Ramos (cell line): ENCODE data around the gene CDH16.

ENCODE experiments used
- in situ Hi-C: fragments of 300-500 bp; cut with MboI; formaldehyde crosslinking; loops from one replicate; pipeline ENCODE4 v1.14.3; 2022; ENCODE audit warnings: low sequenced_read_pairs; ENCODE audit not compliant: unreplicated experiment

The CDH16 gene

DNA sequence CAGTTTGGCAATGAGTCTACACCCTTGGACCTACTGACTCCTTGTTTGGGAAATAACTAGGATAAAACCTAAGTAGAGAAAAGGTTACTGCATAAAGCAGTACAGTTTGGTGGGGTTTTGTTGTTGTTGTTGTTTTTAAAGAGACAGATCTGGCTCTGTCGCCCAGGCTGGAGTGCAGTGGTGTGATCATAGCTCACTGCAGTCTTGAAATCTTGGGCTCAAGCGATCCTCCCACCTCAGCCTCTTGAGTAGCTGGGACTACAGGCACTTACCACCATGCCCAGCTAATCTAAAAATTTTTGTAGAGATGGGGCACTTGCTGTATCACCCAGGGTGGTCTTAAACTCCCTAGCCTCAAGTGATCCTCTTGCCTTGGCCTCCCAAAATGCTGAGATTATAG is 37.1 kb downstream of the CDH16 start:
- in situ Hi-C loops = no loop called here

DNA sequence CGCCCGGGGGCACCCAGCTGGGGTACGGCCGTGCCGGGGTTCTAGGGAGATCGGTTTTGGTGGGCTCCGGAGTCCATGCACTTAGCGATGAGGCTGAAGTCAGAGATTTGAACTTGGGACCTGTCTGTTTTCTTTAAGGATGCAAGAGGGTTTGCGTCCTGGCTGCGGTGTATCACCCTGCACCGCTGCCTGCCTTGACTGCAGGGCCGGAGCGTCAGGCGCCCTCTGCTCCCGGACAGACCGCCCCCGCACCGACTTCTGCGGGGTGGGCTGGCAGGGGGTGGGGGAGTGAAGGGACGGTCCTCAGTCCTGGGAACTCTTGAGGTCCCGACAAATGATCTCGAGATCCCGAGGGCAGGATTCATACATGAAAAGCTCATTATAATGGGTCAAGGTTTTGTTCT is 37.7 kb downstream of the CDH16 start:
- in situ Hi-C loops = no loop called here

DNA sequence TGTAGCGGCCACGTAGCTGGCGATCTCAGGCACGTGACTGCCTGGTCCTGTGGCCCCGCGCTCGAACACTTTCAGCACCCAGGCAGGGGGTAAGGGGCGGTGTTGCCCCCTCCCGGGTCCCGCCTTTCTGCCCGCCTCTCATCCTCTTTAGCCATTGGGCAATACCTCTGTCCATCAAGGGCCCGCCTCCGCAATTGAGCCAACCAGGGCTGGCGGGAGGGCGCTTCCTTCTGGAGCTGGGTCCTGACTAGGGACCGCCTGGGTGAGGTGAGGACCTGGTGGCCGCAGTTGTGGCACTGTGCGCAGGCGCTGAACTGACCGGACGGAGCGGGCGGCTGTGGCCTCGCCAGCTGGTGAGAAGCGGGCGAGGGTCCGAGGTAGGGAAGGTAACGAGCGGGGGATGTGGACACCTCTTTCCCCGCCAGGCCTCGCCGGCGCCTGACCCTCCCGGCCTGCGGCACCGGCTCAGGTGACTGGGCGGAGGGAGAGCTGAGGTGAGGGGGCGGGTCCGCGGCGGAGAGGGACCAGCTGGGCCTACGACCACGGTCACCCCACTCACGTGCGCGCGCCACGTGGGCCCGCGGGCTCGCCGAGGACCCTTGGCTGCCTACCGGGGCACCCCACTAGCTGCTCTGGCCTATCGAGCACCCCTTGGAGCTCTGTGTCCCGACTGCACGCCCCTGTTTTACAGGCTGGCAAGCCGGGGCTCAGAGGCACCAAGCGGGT is 38.2 kb downstream of the CDH16 start, which contains the start of gene PDP2:
TSS of gene PDP2 (plus strand) at position 228 of the 726 bp plus-strand sequence. CDS start 3,770 bp downstream, outside the sequence.
- in situ Hi-C loops = no loop called here

DNA sequence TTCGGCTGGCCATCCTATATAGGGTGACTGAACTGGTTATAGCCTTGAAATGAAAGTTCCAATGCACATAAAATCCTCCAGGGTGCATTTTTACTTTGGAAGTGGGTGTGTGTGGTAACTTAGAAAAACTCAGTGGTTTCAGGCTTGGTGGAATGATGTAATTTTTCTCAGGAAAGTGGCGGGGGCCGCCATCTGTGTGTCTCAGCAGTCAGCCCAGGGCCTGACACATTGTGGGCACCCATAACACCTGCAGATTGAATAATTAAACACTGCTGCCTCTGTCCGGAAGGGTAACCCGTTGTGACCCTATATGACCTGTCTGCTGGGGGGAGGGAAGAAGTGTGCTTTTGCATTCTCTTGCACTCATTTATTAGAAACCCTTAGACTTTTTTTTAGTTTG is 40.6 kb downstream of the CDH16 start:
- in situ Hi-C loops = loop anchor here (10.0 kb wide), 1 partner anchor 153 kb away; no protein-coding TSS in a partner anchor

DNA sequence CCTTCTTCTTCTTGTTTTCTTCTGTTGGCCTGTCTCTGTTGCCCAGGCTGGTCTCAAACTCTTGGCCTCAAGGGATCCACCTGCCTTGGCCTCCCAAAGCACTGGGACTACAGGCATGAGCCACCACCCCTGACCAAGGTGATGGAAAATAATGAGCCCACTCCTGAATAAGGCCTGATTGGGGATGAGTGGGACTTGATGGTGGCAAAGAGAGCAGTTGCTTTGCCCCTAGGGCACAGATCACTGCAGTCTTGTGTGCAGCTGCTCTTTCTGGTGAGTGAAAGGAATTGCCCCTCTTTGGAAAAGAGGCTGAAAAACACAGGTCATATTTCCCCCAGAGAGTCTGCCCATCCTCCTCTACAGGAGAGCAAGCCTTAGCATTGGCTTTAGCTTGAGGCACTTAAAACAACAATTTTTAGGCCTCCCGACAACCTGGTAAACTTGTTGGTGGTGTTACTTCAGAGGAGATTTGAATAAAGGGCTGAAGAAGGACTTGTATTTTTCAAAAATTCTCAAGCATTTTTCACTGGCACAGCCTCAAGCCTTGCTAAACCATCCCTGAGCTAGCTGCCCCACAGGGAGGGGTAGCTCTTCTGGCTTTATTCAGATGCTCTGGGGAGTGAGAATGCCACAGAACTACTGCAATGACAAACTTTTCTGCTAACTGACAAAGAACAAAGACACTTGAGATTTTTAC is 44.5 kb downstream of the CDH16 start:
- in situ Hi-C loops = loop anchor here (10.0 kb wide), 1 partner anchor 149 kb away; no protein-coding TSS in a partner anchor

DNA sequence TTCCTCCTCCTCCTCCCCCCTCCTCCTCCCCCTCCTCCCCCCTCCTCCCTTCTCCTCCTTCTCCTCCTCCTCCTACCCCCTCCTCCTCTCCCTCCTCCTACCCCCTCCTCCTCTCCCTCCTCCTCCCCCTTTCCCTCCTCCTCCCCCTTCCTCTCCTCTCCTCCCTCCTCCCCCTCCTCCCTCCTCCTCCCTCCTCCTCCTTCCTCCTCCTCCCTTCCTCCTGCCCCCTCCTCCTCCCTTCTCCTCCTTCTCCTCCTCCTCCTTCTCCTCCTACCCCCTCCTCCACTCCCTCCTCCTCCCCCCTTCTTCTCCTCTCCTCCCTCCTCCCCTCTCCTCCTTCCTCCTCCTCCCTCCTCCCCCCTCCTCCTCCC is 45.0 kb downstream of the CDH16 start:
- in situ Hi-C loops = loop anchor here (10.0 kb wide), 1 partner anchor 149 kb away; no protein-coding TSS in a partner anchor

DNA sequence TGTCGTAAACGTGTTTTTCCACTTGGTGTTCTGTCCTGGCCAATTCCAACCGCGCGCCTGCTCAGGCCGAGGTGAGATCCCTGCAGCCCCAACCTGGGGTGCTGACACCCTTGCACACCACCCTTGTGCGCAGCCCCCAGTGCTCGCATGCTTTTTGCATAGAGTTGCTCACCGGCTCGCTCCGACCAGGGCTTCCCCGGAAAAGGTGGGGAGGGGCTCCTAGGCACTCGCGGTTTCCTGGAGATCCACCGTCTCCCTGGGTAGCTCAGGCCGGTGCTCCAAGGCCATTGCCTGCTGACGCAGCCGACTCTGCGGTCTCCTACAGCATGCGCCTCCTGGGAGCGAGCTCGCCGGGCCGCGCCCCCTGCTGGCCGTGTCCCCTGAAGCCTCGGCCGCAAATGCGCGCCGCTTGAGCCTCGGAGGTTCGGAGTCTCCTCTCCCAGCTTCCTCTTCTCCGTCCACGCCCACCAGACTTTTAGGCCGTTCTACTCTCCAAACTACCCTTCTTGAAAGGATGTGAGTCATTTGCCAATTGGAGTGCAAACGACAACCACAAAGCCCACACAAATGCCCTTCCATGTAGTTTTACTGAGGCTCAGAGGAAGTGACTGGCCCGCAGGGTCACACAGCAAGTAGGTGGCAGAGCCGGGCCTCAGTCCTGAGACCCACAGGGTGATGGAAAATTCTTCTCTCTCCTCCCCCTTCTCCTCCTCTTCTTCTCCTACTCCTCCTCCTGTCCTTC is 45.6 kb downstream of the CDH16 start:
- in situ Hi-C loops = loop anchor here (10.0 kb wide), 1 partner anchor 148 kb away; no protein-coding TSS in a partner anchor

DNA sequence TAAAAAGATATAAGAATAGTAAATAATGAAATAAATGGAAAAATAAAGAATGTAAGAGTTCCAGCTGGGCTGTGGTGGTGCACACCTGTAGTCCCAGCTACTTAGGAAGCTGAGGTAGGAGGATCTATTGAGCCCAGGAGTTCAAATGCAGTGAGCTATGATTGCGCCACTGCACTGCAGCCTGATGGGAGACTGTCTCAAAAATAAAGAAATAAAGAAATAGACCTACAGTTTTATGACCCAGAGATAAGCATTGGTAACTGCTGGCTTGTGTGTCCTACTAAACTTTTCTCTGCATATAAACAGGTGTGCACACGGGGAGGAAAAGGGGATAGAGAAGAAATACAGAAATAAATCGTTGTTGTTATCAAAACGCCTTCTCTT is 46.1 kb downstream of the CDH16 start:
- in situ Hi-C loops = loop anchor here (10.0 kb wide), 1 partner anchor 148 kb away; no protein-coding TSS in a partner anchor

DNA sequence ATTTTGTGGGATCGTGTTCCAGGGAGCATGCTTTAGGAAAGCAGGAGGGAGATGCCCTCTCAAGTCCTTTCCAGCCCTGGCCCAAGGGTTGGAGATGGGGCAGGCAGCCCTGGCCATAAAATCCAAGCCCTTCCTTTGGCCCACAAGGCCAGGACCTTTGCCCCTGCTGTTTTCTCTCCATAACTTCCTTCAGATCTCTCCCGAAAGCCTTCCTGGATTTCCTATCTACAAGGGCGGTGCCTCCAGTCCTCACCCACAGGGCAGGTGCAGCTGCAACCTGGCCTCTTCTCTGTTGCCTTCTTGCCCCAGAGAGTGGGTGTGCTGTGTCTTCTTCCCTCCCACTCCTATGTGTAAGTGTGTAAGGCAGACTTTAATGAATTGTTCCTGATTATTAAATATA is 46.8 kb downstream of the CDH16 start:
- in situ Hi-C loops = loop anchor here (10.0 kb wide), 1 partner anchor 147 kb away; no protein-coding TSS in a partner anchor

DNA sequence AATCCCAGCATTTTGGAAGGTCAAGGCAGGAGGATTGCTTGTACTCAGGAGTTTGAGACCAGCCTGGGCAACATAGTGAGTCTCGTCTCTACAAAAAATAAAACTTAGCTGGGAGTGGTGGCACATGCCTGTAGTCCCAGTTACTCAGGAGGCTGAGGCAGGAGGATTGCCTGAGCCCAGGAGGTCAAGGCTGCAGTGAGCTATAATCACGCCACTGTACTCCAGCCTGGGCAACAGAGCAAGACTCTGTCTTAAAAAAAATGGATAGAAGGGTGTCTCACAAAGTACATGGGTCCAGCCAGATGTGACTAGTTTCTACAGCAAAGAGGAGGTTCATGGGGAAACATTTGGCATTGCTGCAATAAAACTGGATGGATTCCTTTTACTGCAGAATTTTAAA is 47.3 kb downstream of the CDH16 start:
- in situ Hi-C loops = loop anchor here (10.0 kb wide), 1 partner anchor 147 kb away; no protein-coding TSS in a partner anchor

DNA sequence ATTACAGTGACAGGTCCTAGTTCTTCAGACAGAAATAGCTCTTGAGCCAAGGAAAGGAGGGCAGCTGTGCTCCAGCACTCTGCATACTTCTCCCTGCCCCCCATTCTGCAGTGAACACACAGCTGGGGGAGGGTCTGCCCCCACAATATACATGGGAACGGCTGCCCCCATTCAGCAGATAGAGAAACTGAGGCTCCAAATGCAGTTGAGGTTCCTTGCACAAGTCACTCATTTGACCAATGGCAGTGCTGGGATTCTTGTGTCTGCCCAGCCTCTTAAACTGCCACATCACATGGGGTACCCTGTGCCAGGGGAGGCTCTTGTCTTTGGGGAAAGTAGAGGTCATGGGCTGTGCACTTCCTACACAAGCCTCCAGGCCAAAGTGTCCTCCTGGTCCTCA is 49.3 kb downstream of the CDH16 start:
- in situ Hi-C loops = loop anchor here (10.0 kb wide), 2 partner anchors 265 to 455 kb away; partner anchors contain the start of gene CMTM3

DNA sequence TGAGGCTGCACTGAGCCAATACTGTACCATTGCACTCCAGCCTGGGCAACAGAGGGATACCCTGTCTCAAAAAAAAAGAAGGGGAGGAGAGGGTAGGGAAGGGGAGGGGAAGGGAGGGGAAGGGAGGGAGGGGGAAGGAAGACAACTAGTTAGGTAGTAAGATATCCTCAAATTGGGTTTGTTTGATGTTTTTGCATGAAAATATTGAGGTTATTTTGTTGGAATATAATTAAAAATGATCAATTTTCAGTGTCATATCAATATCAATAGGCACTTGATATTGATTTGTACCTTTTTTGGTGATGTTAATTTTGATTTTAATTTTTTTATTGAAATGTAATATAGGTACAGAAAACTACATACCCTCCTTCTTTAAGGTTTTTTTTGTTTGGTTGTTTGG is 55.0 kb downstream of the CDH16 start:
- in situ Hi-C loops = loop anchor here (10.0 kb wide), 2 partner anchors 259 to 449 kb away; partner anchors contain the start of gene CMTM3

DNA sequence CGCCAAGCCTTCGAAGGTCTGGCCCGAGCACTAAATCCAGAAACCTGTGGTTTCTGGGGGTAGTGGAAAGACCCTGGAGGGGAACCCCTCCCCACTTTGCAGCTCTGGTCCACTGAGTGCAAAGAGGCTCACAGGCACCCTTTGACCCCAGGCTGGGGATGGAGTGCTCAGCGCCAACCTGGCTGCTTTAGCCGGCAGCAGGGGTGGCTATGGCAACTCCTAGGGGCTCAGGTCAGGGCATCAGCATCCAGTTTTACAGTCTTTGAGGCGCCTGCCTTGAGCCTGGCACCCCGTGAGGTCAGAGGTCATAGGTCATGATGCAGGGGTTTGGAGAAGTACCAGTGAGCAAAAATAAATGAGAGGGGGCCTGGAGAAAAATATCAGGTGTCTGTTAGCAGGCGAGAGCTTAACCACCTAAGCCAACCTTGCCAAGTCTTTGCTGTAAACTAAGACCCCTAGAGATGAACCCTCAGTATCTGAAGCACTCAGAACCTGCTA is 56.6 kb downstream of the CDH16 start:
- in situ Hi-C loops = loop anchor here (10.0 kb wide), 2 partner anchors 257 to 447 kb away; partner anchors contain the start of gene CMTM3

DNA sequence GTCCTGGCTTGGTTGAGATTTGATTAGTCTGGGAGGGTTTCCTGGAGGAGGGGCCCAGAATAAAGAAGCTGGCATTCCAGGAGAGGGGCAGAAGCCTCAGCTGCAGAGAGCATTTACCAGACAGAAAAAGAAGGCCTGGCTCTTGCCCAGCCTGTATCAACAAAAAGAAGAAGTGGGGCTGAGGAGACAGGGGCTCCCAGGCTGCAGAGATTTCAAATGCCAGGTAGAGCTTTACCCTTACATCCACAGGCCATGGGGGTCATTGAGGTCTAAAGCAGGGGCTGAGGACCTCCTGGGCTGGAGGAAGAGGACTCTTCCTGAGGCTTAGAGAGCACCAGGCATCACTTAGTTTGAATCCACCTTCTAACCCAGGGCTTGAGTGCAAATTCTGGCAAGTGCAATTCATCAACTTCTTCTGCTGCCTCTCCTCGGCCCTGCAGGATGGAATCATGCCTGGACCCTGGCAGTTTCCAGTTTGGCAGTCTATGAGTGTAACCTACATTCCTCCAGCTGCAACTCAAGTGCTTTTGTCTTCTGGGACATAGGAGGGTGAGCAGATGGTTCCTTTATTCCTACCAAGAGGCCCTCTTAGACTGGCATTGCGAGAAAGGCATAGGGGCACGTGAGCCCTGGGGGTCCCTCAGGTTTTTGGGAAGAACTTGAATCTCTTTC is 59.2 kb downstream of the CDH16 start:
- in situ Hi-C loops = loop anchor here (10.0 kb wide), 2 partner anchors 255 to 445 kb away; partner anchors contain the start of gene CMTM3

DNA sequence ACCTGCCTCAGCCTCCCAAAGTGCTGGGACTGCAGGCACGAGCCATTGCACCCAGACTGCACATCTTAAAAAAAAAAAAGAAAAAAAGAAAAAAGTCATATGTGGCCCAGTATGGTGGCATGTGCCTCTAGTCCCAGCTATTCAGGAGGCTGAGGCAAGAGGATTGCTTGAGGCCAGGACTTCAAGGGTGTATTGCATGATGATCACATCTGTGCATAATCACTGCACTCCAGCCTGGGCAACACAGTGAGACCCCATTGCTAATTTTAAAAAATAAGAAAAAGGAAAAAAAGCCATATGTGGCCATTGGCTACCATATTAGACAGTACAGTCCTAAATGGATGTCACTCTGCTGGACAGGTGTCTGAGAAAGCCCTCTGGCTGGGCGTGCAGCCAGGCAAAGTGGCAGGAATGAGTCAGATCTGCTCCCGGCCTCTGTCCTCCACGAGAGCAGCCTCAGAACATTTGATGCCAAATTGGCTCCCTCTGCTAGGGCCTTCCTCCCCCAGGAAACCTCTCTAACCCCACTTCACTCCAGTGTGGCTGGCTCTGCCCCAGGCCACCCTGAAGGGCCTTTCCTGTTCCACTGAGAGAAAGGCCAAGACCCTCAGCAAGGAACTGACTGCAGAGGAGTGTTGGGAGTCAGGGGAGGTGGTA is 59.8 kb downstream of the CDH16 start:
- in situ Hi-C loops = no loop called here
